AG09309 (cell line): ENCODE measurements around the gene BET1.

ENCODE experiments used
- DNase-seq: peaks from one replicate; pipeline ENCODE4 v3.0.0-alpha.2; 2010; ENCODE audit warnings: low read depth
- H3K4me3 ChIP-seq: 2 replicates; pipeline ENCODE4 v1.5.1; 2011; ENCODE audit warnings: mild to moderate bottlenecking, low read depth, low read length, moderate library complexity; ENCODE audit not compliant: control insufficient read depth
- TF ChIP-seq, protein P1 (sequence below): IDR thresholded peaks from 2 replicates; pipeline ENCODE4 v1.5.1; 2011; ENCODE audit warnings: mild to moderate bottlenecking, low read depth, low read length, inconsistent platforms; ENCODE audit not compliant: insufficient read depth, control insufficient read depth; ENCODE audit errors: missing control alignments

BET1 gene

DNA sequence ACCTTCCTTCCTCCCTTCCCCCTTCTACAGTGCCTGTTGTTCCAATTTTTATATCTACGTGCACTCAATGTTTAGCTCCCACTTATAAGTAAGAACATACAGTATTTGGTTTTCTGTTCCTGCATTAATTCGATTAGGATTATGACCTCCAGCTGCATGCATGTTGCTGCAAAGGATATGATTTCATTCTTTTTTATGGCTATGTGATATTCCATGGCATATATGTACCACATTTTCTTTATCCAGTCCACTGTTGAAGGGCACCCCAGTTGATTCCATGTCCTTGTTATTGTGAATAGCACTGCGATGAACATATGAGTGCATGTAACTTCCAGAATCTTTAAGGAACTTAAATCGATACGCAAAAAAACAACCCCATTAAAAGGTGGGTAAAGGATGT lies 39.9 kb downstream of the BET1 start:
- TF ChIP-seq, protein P1, sequence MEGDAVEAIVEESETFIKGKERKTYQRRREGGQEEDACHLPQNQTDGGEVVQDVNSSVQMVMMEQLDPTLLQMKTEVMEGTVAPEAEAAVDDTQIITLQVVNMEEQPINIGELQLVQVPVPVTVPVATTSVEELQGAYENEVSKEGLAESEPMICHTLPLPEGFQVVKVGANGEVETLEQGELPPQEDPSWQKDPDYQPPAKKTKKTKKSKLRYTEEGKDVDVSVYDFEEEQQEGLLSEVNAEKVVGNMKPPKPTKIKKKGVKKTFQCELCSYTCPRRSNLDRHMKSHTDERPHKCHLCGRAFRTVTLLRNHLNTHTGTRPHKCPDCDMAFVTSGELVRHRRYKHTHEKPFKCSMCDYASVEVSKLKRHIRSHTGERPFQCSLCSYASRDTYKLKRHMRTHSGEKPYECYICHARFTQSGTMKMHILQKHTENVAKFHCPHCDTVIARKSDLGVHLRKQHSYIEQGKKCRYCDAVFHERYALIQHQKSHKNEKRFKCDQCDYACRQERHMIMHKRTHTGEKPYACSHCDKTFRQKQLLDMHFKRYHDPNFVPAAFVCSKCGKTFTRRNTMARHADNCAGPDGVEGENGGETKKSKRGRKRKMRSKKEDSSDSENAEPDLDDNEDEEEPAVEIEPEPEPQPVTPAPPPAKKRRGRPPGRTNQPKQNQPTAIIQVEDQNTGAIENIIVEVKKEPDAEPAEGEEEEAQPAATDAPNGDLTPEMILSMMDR, result no peak
- H3K4me3 ChIP-seq, result no peak overlapping the region
- DNase-seq, result no peak

DNA sequence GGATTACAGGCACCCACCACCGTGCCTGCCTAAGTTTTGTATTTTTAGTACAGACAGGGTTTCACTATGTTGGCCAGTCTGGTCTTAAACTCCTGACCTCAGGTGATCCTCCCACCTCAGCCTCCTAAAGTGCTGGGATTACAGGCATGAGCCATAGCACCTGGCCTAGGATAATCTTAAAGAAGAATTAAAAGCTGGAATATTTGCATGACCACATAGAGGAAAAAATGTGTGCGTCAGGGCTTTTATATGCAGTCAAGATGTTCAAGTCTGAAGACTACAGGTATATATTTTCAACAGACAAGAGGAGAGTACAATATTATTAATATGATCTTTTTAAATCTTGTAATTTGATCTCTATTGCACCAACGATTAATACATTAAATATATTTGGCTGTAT lies 43.2 kb downstream of the BET1 start:
- DNase-seq, result no peak
- TF ChIP-seq, protein P1, result no peak
- H3K4me3 ChIP-seq, result no peak overlapping the region

DNA sequence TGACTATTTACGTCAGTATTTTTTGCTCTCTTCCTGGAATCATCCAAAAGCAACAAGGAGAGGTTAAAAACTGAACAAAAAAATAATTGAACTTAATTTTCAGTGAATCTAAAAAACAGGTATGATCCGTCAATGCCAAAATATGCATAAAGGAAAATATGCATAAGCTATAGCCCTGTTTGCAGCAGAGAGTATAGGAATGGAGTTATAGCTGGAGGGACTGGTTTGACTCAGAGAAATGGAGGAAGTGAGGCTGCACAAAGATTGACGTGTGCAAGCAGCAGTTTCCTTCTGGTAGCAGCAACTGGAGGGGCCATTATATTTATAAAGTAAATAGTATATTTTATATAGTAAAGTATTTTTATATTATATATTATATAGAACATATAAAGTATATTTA lies 45.5 kb downstream of the BET1 start:
- TF ChIP-seq, protein P1, result no peak
- no peak overlapping the region for H3K4me3 ChIP-seq
- no peak for DNase-seq

DNA sequence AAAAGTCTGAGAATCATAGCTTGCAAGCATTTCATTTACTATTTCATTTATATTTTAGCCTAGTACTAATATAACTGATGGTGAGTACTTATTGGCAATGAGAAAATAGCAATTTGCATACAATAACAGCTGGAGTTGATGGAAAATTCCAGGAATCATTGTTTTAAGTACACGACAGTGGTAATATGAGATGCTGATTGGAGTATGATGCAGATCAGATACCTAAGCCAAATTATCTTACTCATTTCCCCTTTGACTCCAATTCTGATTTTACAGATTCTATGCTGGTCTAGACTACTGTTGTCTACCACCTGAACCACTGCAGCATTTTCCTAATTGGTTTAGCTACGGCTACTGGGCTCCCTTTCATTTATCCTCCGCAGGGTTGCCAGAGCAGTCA lies 45.9 kb downstream of the BET1 start:
- H3K4me3 ChIP-seq, result no peak overlapping the region
- DNase-seq, result no peak
- TF ChIP-seq, protein P1, result no peak

DNA sequence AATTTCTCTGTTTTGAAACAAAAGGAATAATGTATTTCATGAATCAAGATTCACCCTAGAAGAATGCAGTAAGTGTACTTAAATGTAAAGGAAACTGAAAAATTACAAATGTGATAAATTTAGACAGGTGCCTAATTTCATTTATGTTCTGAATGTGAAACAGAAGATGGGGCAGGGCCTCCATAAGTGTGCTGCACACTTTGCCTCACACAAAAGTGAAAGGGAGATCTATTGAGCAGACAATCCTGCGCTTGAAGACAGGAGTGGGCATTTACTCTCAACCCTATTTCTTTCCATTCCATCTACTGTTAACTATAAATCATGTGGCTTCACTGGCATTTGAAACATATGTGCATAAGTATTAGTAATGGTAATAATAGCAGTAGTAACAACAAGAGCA lies 46.4 kb downstream of the BET1 start:
- H3K4me3 ChIP-seq, result no peak overlapping the region
- no peak for DNase-seq
- TF ChIP-seq, protein P1, result no peak

DNA sequence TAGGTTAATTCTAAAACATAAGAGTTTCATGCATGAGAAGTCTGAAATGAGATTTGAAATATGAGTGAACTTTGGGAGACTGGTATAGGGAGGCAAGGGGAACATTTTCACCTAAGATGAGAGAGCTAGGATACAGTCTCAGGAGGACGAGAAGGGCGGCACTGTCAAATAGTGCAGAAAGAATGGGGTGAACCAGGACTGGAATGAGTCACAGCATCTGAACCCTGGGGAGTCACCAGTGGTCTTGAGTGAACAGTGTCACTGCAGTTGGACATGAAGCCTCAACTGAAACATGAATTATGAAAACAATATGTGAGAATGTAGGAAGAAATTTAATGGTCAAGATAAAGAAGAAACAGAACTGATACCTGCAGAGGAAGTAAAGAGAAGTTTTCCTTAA lies 48.9 kb downstream of the BET1 start:
- no peak for DNase-seq
- TF ChIP-seq, protein P1, result no peak
- H3K4me3 ChIP-seq, result no peak overlapping the region

DNA sequence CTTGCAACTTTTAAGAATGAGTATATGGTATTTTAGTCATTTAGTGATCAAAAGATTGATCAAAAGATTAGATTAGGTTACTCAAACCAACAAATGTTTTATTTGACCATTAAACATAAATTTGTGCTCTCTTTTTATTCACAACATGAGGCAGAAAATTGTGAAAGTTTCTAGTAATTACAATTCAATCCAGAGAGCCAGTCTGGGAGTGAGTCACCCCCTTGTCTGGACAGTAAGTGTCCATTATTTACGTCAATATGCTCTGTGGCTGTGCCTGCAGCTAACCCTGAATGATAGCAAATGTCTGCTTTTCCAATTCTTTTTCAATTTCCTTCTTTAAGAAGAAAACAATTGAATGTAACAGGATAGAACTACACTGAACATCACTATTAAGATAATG lies 54.7 kb downstream of the BET1 start:
- DNase-seq, result peak; percentile 74
- TF ChIP-seq, protein P1, result no peak
- H3K4me3 ChIP-seq, result no peak overlapping the region
